ENCODE results near the gene STT3B.

DNA sequence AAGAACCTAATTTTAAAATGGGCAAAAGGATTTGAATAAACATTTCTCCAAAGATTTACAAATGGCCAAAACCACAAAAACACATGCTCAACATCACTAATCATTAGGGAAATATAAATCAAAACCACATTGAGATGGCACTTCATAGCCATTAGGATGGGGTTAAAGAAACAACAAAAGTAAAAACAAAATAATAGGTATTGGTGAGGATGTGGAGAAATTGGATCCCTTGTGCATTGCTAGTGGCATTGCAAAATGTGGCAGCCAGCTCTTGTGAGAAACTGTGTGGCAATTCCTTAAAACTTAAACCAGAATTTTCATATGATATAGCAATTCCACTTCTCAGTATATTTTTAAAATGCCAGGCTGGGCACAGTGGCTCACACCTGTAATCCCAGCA, 126.5 kb downstream of the STT3B start:
- TF ChIP-seq, protein P1, sequence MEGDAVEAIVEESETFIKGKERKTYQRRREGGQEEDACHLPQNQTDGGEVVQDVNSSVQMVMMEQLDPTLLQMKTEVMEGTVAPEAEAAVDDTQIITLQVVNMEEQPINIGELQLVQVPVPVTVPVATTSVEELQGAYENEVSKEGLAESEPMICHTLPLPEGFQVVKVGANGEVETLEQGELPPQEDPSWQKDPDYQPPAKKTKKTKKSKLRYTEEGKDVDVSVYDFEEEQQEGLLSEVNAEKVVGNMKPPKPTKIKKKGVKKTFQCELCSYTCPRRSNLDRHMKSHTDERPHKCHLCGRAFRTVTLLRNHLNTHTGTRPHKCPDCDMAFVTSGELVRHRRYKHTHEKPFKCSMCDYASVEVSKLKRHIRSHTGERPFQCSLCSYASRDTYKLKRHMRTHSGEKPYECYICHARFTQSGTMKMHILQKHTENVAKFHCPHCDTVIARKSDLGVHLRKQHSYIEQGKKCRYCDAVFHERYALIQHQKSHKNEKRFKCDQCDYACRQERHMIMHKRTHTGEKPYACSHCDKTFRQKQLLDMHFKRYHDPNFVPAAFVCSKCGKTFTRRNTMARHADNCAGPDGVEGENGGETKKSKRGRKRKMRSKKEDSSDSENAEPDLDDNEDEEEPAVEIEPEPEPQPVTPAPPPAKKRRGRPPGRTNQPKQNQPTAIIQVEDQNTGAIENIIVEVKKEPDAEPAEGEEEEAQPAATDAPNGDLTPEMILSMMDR (conservative IDR thresholded peaks at IDR 0.05; ENCODE audit: low read depth, low read length): no peak
- TF ChIP-seq MAFK (IDR thresholded peaks at IDR 0.05; ENCODE audit: low read depth, low read length) (no peak), RCOR1 (IDR thresholded peaks at IDR 0.05; ENCODE audit: insufficient replicate concordance, low read length) (no peak), POLR2A (IDR thresholded peaks at IDR 0.05; ENCODE audit: low read depth, low read length) (no peak), SMC3 (IDR thresholded peaks at IDR 0.05; ENCODE audit: low read depth, low read length) (no peak)
- TF ChIP-seq, protein P2, sequence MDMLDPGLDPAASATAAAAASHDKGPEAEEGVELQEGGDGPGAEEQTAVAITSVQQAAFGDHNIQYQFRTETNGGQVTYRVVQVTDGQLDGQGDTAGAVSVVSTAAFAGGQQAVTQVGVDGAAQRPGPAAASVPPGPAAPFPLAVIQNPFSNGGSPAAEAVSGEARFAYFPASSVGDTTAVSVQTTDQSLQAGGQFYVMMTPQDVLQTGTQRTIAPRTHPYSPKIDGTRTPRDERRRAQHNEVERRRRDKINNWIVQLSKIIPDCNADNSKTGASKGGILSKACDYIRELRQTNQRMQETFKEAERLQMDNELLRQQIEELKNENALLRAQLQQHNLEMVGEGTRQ (IDR thresholded peaks at IDR 0.05; ENCODE audit: low read depth, low read length): no peak
- TF ChIP-seq, protein P3, sequence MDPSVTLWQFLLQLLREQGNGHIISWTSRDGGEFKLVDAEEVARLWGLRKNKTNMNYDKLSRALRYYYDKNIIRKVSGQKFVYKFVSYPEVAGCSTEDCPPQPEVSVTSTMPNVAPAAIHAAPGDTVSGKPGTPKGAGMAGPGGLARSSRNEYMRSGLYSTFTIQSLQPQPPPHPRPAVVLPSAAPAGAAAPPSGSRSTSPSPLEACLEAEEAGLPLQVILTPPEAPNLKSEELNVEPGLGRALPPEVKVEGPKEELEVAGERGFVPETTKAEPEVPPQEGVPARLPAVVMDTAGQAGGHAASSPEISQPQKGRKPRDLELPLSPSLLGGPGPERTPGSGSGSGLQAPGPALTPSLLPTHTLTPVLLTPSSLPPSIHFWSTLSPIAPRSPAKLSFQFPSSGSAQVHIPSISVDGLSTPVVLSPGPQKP (IDR thresholded peaks at IDR 0.05; ENCODE audit: borderline replicate concordance, low read depth, low read length): no peak
